Small intestine (tissue), 7 donors: Measurements from ENCODE around the gene MYRF. TPM values are rescaled to one million over a fixed set of nuclear protein-coding genes. Genes with fewer than 3 reads are reported as not detected.

Experiments used
- DNase-seq, 2 donors: peaks; one replicate each; pipeline versions ENCODE4 v3.0.0 to v3.0.0-alpha.2; 2013
- FAIRE-seq: peaks from 2 replicates; lab custom pipeline; 2012; peaks lifted over from hg19 to GRCh38; lab: Jason Lieb, UNC
- H3K27ac ChIP-seq, 3 donors: one replicate each; pipeline ENCODE4 v1.5.1; 2013; ENCODE audit warnings: low read length in 2 of 3, mild to moderate bottlenecking in 2 of 3, control low read depth in 1 of 3, inconsistent platforms in 1 of 3, low read depth in 1 of 3, moderate library complexity in 1 of 3
- H3K27me3 ChIP-seq, 3 donors: one replicate each; pipeline ENCODE4 v1.6.1; 2013; ENCODE audit warnings: low read length in 3 of 3, inconsistent platforms in 1 of 3; ENCODE audit not compliant: control insufficient read depth in 3 of 3, insufficient read depth in 3 of 3
- H3K36me3 ChIP-seq, 3 donors: one replicate each; pipeline ENCODE4 v1.6.1; 2013; ENCODE audit warnings: low read length in 3 of 3, inconsistent platforms in 1 of 3, low read depth in 1 of 3, mild to moderate bottlenecking in 1 of 3, moderate library complexity in 1 of 3; ENCODE audit not compliant: control insufficient read depth in 3 of 3, insufficient read depth in 2 of 3
- H3K4me1 ChIP-seq, 3 donors: one replicate each; pipeline ENCODE4 v1.6.1; 2013; ENCODE audit warnings: low read length in 2 of 3, inconsistent platforms in 1 of 3, low read depth in 1 of 3, mild to moderate bottlenecking in 1 of 3, moderate library complexity in 1 of 3; ENCODE audit not compliant: control insufficient read depth in 3 of 3, insufficient read depth in 2 of 3
- H3K4me3 ChIP-seq, 3 donors: one replicate each; pipeline ENCODE4 v1.5.1; 2013; ENCODE audit warnings: low read length in 3 of 3, control low read depth in 1 of 3, inconsistent platforms in 1 of 3, low read depth in 1 of 3, mild to moderate bottlenecking in 1 of 3, moderate library complexity in 1 of 3
- H3K9me3 ChIP-seq, 2 donors: one replicate each; pipeline ENCODE4 v1.6.1; 2013; ENCODE audit warnings: low read depth in 1 of 2, low read length in 1 of 2; ENCODE audit not compliant: control insufficient read depth in 2 of 2, insufficient read depth in 1 of 2
- WGBS, 3 donors: extraction: QIAGEN DNeasy Blood & Tissue Kit; methylation state at CpG; one replicate each; pipeline ENCODE4 v1.1.7; 2013; 5-methylcytosine and 5-hydroxymethylcytosine counted together
- polyA plus RNA-seq, 4 donors: library from polyadenylated mRNA; stranded (reverse) in 3 of 4; unstranded in 1 of 4; fragments of 200-250 nt in 3 of 4; fragments of 120-200 nt in 1 of 4; gene quantifications; one replicate each; pipeline versions ENCODE4 v1.2.1 to v1.2.3, GENCODE V29; 2013
- donor health status: healthy with polysubstance abuse.
- donor health status: control.
- donor health status: control.
- donor health status: Bipolar disorder and iron deficiency.
- donor health status: healthy.

The MYRF gene
- polyA plus RNA-seq, 4 donors = 19.9 to 48.1 (median 22.3) TPM

DNA sequence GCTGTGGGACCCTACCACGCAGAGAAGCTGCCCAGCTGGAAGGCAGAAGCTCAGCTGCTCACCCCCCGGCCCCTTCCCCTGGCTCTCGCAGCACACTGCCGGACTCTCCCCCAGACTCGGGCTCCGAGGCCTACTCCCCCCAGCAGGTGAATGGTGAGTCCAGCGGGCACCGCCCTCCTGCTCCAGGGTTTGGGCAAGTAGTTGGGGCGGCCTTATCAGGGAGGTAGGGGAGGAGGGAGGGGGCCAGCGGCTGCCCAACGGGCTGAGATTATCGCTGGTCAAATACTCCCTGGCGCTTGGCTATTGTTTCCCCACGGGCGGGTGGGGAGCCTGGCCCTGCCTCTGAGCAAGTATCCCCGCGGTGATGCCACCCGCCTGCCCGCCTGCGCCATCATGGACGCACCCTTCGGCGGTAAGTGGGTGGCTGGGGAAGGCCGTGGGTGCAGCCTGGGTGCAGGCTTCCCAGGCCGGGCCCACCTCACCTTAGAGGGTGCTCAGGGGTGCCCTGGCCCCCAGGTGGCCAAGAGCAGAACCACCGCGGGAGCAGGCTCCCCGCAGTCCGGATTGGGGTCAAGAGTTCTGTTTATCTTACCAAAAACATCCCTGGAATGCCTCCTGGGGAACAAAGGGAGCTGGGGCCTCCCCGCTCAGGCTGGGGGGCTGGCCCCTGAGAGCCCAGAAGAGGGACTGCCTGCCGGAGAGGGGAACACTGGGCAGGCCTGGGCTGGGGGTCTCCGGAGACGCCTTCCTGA, 16.9 kb downstream of the MYRF start:
- FAIRE-seq (no peak), DNase-seq (peak in 1 of 2 donors; percentile 69)
- H3K27ac ChIP-seq = peak overlapping the region in 1 of 3 donors; percentile 75
- no peaks in the 10 kb centered on the region for H3K27me3 ChIP-seq
- no peaks in the 10 kb centered on the region for H3K9me3 ChIP-seq
- peak overlapping the region in 1 of 3 donors; percentile 6 for H3K4me3 ChIP-seq
- WGBS, 3 donors = 33 to 57% (median 54%) methylated on average over 30 to 33 of the region's 33 CpGs
- H3K4me1 ChIP-seq = peaks cover 0 to 61% (median 0%) of the 10 kb centered on the region in 3 donors
- H3K36me3 ChIP-seq = peaks cover 0 to 78% (median 0%) of the 10 kb centered on the region in 3 donors

DNA sequence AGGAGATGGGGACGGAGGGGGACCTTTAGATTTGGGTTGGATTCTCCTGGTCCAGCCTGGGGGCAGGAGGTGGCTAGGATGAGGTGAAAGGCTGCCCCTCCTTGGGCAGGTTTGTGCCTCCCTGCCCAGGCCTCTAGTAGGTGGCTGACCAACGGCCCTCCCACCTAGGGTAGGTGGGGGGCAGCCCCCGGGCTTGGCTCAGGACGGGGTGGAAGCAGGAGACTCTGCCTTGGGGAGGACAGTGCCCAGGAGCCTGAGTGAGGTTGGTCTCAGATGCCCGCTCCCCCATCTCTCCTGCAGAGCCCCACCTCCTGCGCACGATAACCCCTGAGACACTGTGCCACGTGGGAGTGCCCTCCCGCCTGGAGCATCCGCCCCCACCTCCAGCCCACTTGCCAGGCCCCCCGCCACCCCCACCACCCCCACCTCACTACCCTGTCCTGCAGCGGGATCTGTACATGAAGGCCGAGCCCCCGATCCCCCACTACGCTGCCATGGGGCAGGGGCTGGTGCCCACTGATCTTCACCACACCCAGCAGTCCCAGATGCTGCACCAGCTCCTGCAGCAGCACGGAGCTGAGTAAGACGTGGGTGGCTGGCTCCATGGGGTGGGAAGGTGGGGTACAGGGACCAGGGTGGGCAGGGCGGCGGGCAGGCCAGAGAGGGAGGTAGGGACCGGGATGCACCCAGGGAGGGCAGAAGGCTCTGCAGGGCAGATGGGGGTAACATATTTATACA, 17.7 kb downstream of the MYRF start:
- H3K4me1 ChIP-seq = peaks cover 0 to 53% (median 0%) of the 10 kb centered on the region in 3 donors
- DNase-seq (no peak), FAIRE-seq (no peak)
- H3K4me3 ChIP-seq = no peak overlapping the region
- H3K27me3 ChIP-seq = no peaks in the 10 kb centered on the region
- H3K27ac ChIP-seq = no peak overlapping the region
- H3K36me3 ChIP-seq = peaks cover 0 to 84% (median 0%) of the 10 kb centered on the region in 3 donors
- 82 to 91% (median 85%) methylated on average over 12 to 20 of the region's 20 CpGs for WGBS, 3 donors
- H3K9me3 ChIP-seq = no peaks in the 10 kb centered on the region

- no peak for DNase-seq
- H3K9me3 ChIP-seq = no peaks in the 10 kb centered on the region
- 83 to 90% (median 85%) methylated on average over 15 of the region's 15 CpGs for WGBS, 3 donors
- no peaks in the 10 kb centered on the region for H3K27me3 ChIP-seq
- H3K36me3 ChIP-seq = peaks cover 0 to 83% (median 0%) of the 10 kb centered on the region in 3 donors
- peaks cover 0 to 42% (median 0%) of the 10 kb centered on the region in 3 donors for H3K4me1 ChIP-seq
- H3K27ac ChIP-seq = no peak overlapping the region
- no peak for FAIRE-seq
- H3K4me3 ChIP-seq = no peak overlapping the region
Measured at GRCh38 chr11:61771195-61771894, 18.9 kb downstream of the MYRF start.

DNA sequence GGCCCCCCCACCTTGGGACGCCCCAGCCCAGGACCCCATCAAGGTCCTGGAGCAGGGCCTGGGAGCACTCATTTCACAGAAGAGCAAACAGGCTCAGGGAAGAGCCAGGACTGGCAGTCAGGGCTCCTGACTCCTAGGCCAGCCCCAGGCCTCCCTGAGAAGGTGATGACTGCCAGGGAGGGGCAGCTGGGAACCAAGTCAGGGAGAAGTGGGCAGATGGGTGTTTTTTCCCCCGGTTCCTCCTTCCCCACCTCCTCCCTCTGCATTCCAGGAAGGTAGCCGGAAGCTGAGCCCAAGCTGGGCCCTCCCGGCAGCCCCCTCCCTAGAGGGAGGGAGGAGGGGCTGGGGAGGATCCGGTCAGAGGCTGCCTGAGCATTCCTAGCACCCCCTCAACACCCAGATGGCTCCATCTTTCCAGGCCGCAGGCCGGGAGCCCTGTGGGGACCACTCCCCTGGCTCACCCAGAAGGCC, 19.6 kb downstream of the MYRF start:
- H3K4me1 ChIP-seq = peaks cover 0 to 35% (median 0%) of the 10 kb centered on the region in 3 donors
- no peak for DNase-seq

GRCh38 chr11:61773356-61773755, 20.9 kb downstream of the MYRF start:
- Histone ChIP-seq H3K4me3 (no peak overlapping the region), H3K27ac (no peak overlapping the region), H3K4me1 (peaks cover 0 to 28% (median 0%) of the 10 kb centered on the region in 3 donors), H3K9me3 (no peaks in the 10 kb centered on the region), H3K36me3 (peaks cover 0 to 87% (median 3%) of the 10 kb centered on the region in 3 donors), H3K27me3 (peaks cover 0 to 3% (median 0%) of the 10 kb centered on the region in 3 donors)
- FAIRE-seq (no peak), DNase-seq (no peak)
- WGBS, 3 donors = 74 to 91% (median 89%) methylated on average over 9 to 10 of the region's 10 CpGs

More for the DNA sequence above, 19.6 kb downstream of the MYRF start:
- no peak overlapping the region for H3K4me3 ChIP-seq
- H3K27ac ChIP-seq = peak overlapping the region in 2 of 3 donors; percentile 28 to 42
- H3K27me3 ChIP-seq = peaks cover 0 to 2% (median 0%) of the 10 kb centered on the region in 3 donors
- H3K9me3 ChIP-seq = no peaks in the 10 kb centered on the region
- WGBS, 3 donors = 71 to 83% (median 81%) methylated on average over 7 of the region's 7 CpGs
- H3K36me3 ChIP-seq = peaks cover 0 to 83% (median 0%) of the 10 kb centered on the region in 3 donors
- FAIRE-seq = no peak

DNA sequence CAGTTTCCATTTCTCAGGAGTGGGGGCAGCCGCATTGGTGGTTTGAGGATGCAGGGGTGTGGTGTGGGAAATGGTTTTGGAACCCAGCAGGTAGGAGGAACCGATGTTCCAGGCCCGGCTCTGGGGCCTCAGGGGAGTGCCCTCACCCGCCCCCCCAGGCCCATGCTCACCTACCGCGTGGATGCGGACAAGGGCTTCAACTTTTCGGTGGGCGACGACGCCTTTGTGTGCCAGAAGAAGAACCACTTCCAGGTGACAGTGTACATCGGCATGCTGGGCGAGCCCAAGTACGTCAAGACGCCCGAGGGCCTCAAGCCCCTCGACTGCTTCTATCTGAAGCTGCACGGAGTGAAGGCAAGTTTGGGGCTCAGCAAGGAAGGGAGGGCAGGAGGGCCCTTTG, 21.4 kb downstream of the MYRF start:
- 87 to 94% (median 91%) methylated on average over 17 to 18 of the region's 18 CpGs for WGBS, 3 donors
- no peak for DNase-seq
- H3K9me3 ChIP-seq = no peaks in the 10 kb centered on the region
- FAIRE-seq = no peak
- H3K4me1 ChIP-seq = peaks cover 0 to 23% (median 0%) of the 10 kb centered on the region in 3 donors
- H3K36me3 ChIP-seq = peaks cover 0 to 87% (median 3%) of the 10 kb centered on the region in 3 donors
- no peak overlapping the region for H3K27ac ChIP-seq
- peaks cover 0 to 3% (median 0%) of the 10 kb centered on the region in 3 donors for H3K27me3 ChIP-seq
- H3K4me3 ChIP-seq = no peak overlapping the region

DNA sequence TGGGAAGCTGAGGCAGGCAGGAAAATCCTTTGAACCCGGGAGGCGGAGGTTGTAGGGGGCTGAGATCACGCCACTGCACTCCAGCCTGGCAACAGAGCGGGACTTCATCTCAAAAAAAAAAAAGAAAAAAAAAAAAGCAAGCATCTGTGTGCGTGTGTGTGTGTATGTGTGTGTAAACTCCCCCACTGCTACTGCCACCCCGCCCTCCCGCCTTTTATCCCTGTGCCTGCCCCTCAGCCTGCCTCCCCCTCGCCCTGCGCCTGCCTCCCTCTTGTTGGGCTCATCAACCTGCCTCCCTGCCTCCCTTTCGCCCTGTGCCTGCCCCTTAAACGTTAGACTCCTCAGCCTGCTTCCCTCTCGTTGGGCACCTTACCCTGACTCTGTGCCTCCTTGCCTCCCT, 22.0 kb downstream of the MYRF start:
- Histone ChIP-seq H3K36me3 (peaks cover 0 to 87% (median 5%) of the 10 kb centered on the region in 3 donors), H3K9me3 (no peaks in the 10 kb centered on the region), H3K4me3 (no peak overlapping the region), H3K27me3 (peaks cover 0 to 3% (median 0%) of the 10 kb centered on the region in 3 donors), H3K27ac (no peak overlapping the region), H3K4me1 (peaks cover 0 to 17% (median 0%) of the 10 kb centered on the region in 3 donors)
- no peak for DNase-seq
- 84 to 87% (median 86%) methylated on average over 11 to 12 of the region's 12 CpGs for WGBS, 3 donors
- FAIRE-seq = no peak

DNA sequence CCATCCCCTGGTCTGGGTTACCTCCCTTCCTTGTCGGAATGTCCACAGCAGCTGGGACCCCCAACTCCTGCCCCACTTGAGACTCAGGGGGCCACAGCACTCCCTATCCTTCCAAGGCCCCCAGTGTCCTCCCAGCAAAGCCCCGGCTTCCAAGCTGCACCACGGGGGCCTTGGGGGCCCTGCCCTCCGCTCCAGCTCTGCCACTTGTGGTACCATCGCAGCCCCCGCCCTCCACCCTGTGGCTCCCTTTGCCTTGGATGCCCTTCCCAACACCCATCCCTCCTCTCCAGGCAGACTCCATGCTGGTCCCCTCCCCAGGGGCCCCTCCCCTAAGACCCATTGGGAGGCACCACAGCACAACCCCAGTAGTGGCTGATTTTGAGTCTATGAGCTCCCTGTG, 22.7 kb downstream of the MYRF start:
- no peak overlapping the region for H3K27ac ChIP-seq
- WGBS, 3 donors = 94 to 96% (median 94%) methylated on average over 6 of the region's 6 CpGs
- FAIRE-seq (no peak), DNase-seq (no peak)
- H3K36me3 ChIP-seq = peaks cover 0 to 93% (median 10%) of the 10 kb centered on the region in 3 donors
- H3K9me3 ChIP-seq = no peaks in the 10 kb centered on the region
- peaks cover 0 to 12% (median 0%) of the 10 kb centered on the region in 3 donors for H3K4me1 ChIP-seq
- no peak overlapping the region for H3K4me3 ChIP-seq
- H3K27me3 ChIP-seq = peaks cover 0 to 3% (median 0%) of the 10 kb centered on the region in 3 donors
